GM19372 (cell line): ENCODE results near the gene ITPR3.
"Not testable (repeated sequence)": the region's sequence is repeated elsewhere in the genome, so short reads cannot be mapped to it uniquely, and the experiment has no call there.

ENCODE experiments used
- ATAC-seq: cut with Tn5 transposase; IDR thresholded peaks from one replicate; pipeline ENCODE4 v1.9.1; 2021; ENCODE audit warnings: mild to moderate bottlenecking, low read depth, moderate library complexity; ENCODE audit not compliant: unreplicated experiment

ITPR3 gene

DNA sequence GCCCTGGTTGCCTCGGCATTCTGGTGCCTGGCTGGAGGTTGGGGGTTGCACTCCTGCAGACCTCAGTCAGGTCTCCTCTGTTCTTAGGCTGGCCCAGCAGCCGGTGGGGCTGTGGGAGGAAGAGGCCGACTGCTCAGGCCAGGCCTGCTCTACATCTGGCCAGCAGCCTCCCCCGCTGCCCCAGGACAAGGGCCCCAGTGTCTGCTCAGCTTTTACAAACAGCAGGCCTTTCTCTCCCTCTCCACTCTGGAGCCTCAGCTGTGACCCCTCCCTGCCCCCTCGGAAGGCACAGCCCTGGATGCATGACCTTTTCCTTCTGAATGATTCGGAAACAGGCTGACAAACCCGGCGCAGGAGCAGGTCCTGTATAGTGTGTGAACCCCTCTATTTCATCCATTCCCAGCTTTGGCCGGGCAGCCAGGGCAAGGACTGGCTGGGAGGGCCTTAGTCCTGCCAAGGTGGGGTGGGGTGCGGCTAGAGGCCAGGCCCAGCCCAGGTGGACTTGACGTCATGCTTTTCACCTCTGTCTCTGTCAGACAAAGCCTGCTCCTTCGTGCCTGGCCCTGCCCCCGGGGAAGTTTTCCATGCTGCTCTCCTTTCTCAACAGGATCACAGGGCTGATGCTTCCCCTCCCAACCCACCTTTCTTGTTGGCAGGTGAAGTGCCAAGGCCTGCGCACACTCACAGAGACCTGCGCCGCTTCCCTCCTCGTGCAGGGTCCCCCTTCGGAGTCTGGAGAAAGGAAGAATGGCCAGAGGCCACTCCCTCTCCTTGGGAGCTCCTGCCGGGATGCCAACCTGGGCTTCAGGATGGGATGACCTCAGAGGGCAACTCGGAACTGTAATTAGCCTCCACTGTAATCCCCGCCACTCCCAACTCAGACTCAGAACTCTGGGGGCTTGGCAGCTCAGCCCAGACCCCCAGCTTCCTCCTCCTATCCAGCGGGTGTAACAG lies 10.1 kb upstream of the ITPR3 start:
- no peak for ATAC-seq

DNA sequence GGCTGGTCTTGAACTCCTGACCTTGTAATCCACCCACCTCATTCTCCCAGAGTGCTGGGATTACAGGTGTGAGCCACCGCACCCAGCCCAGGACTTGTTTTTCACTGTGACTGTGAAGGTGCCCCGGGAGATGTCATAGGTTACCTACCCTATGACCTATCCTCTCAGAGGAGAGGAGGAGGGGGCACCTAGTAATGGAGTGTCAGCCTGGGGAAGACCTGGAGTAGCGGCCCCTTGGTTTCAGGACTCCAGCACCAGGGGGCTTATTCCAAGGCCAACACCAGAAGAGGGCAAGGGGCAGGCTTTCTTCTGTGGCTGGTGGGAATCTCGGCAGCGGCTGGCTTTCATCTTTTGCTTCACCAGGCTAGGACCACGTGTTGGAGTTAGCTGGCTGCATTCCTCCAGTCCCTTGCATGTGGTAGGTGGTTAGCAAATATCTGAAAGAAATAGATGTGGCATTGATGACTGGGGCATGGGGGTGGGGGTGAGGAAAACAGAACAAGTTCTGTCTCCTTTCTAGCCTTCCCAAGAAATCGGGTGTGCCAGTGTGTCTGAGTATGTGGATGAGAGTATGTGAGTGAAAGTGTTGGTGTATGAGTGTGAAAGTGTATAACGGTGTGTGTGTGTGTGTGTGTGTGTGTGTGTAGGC lies 7.9 kb upstream of the ITPR3 start:
- no peak for ATAC-seq

DNA sequence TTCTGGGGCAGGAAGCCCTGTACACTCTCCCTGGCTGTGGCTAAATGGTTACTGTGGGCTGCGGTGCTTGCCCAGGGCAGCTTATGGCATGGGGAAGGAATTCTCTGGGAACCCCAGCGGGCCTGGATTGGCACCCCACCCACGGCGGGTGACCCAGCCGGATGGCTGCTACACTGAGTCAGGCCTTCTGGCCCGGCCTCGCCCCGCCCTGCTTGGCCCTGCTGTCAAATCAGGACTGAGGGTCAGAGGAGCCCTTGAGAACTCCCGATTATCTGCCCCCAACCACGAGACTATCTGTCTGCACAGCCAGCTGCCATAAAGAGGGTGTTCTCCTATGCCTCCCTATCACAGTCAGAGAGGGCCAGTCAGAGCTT lies 7.3 kb upstream of the ITPR3 start:
- ATAC-seq, result no peak

DNA sequence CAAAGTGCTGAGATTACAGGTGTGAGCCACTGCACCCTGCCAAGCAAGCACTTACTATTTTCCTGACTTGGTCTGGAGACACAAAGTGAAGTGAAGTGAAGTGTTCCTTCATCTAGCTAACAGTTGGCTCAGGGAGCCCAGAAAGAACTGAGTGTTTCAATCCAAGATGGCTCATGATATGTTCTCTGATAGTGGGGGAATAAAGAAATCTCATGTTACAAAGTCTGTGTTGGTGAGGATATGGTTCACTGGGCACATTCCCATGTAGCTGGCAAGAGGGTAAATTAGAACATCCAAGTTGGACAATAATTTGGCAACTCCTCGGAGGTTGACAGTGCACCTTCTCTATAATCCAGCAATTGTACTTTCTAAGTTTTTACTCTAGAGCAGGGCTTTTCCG lies 5.0 kb upstream of the ITPR3 start:
- no peak for ATAC-seq

DNA sequence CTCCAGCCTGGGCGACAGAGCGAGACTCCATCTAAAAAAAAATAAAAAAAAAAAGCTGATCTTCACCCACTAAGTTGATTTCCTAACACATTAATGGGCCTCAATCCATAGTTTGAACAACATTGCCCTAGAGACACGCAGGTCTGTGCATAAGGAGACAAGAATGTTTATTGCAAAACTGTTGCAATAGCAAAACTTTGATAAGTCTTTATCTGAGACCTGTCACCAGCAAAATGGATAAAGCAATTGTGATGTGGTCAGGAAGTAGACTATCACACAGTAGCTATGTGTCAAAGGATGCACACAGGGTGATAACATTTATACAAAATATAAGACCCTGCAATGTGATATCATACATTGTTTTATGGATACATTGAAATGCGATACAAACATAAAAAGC lies 4.2 kb upstream of the ITPR3 start:
- ATAC-seq, result no peak

DNA sequence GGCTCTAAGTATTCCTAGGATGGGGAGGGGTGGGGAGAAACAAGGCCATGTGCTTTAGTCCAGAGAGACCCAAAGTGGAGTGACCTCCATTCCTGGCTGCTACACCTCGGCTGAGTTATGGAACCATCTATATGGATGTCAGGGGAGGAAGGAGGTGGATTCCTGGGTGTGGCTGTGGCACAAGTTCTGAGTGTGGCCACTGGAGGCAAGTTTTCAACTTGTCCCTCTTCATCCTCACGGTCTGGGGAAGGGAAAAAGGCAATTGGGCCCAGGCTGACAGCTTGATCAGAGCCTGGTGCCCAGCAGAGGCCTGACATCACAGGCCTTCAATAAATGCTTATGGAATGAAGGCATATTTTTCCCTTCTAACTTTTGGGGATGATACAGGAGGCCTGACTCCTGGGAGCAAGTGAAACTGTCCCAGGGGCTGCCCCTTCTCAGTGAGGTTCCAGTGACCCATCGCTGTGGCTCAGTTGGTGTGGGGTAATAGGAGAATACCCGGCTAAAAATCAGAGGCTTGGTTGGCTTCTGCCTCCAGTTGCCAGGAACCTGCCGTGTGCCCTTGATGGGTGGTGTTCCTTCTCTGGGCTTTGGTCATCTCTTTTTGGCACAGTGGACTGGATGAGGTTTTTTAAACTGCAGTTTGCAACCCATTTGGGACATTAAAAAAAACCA lies 1.8 kb upstream of the ITPR3 start:
- ATAC-seq, result no peak

DNA sequence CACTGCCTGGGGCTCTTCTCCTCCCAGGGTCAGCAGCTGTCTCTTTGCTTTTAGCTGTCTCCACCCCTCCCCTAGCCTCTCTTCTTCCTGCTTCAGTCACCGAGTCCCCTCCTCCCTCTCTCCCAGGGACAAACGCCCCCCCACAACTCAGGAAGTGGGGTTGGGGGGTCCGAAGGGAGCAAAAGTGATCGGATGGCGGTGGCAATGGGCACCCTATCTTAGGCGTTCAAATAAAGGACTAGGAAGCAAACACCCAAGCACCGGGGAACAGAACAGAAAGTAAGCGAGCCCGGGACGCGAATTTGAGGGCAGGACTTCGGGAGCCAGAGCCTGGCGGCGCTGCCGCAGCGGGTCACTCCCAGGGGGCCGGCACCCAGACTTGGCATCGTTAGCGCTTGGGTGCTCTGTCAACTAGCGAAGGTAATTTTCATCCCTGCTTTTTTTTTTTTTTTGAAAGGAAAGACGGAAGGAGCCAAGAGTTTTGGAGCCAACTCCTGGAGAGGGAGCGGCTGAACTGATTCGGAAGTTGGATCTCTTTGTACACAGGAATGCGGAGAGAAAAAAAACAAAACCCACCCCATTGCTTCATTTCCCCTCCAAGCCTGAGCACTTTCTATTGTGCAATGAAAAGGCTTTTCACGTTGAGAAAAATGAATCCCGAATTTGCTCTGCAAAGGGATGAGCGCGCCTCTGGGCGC lies 815 bp upstream of the ITPR3 start:
- no peak for ATAC-seq

DNA sequence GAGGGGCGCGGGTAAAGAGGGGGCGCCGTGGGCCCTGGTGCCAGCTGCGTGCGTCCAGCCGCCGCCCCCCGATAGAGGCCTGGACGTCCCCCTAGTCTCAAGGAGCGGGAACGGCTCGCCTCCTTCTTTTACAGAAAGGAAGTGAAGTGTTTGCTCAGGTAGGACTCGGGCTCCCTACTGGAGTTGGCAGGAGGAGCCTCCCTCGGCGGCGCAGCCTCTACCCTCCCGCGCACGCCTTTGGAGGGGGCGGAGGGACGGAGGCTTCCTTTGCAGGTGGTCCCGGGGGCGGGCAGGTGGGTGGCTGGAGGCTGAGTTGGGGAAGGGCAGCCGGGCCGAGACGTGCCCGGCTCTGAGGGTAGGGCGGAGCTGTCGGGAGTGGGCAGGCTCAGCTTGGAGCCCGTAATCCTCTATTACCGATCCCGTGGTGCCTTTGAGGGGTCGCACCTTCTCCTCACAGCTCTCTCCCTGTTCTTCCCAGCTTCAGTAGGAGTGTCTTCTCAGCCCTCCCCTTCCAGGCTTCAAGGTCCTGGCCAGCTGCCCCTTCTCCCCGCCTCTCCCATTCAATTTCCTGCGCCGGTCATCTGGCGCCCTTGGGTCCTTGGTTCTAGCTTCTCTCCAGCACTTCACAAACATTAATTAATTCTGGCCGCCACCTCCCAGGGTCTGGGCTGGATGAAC lies 728 bp downstream of the ITPR3 start:
- ATAC-seq, result peak; percentile 28

DNA sequence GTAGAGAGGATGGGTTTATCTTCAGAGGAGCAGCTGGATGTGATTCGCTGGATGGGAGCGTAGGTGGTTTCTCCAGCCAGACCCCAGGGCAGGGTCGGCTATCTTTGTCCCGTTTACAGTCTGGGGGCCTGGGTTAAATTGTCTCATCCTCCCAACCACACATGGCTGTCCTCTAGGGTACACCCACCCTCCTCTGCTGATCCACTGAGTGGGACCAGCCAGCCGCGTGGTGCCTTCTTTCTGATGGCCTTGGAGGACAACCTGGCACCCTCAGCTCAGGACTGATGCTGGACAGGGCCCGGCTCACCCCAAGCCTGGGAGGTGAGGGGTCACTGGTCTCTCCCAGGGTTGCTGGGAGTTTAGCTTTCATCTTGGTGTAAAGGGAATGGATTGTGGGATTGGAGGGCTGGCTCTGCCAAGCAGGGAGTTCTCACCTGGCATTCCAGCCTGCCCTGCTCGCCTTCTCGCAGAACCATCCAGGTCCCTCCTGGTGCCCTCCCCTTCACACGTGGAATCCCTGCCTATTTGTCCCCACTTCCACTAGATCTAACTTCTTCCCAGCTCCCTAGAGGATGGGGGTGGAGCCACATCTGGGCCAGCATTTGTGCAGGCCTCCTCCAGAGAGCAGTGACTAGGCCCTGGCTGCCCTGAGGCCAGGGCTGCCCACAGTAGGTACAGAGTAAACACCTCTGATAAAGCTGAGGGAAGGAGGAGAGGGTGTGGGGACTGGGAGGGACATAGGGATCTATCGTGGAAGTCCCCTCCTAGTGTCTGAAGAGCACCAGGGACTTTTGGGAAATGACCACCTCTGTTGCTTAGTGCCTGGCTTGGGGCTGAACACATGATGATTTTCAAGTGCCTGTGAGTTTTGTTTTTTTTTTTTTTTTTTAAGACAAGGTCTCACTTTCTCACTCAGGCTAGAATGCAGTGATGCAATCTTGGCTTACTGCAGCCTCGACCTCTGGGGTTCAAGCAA lies 1.6 kb downstream of the ITPR3 start:
- ATAC-seq, result no peak

DNA sequence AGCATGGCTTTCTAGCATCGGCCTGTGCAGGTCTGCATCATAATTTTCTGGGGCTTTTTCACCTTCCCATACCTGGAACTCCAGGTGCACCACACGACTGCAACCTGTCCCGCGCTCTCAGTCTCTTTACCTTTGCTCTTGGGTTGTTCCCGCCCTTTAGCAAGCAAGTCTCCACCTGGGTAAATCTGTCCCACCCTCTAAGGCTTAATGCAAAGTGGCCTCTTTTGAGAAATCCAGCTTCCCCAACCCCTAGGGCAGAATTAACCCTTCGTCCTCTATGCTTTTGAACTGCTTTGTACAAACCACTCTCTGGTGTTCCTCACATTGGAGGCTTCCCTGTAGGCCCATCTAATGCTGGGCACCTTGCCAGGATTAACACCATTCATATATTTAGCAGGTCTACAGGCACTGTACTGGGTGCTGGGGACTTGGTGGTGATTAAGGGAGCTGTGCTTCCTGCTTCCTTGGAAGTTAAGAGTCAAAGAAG lies 2.8 kb downstream of the ITPR3 start:
- no peak for ATAC-seq

DNA sequence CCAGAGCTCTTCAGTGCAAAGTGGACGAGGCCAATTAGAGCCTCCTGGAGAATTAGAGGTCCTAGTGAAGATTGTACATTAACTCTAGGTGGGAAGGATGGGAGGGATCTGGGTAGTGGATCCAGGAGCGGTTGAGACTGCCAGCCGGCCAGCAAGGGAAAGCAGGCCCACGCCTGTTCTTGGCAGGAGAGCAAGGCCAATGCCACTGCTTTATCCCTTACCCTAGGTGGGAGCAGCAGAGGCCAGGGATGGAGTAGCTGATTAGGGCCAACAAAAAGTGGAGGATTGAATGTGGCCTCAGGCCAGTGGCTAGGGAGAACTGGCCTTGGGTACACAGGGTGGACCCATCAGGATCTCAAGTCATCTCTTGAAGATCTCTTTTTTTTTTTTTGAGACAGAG lies 3.7 kb downstream of the ITPR3 start:
- ATAC-seq, result no peak

DNA sequence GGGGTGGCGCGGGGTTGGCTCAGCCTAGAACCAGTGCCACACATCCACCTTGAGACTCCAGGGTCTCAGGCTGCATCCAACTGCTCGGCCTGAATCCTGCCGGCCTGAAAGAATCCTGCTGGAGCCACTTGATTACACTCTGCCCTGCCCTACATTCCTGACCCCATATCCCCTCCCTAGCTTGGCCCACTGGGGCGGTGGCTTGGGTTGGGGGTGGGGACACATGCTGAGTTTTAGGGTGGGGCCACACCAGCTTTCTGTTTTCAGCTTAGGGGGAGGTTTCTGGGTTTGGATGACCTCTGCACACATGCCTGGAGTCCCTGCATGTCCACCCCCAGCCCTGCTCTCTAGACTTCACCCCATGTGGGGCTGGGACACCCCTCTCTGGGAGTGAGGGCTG lies 6.8 kb downstream of the ITPR3 start:
- no peak for ATAC-seq

DNA sequence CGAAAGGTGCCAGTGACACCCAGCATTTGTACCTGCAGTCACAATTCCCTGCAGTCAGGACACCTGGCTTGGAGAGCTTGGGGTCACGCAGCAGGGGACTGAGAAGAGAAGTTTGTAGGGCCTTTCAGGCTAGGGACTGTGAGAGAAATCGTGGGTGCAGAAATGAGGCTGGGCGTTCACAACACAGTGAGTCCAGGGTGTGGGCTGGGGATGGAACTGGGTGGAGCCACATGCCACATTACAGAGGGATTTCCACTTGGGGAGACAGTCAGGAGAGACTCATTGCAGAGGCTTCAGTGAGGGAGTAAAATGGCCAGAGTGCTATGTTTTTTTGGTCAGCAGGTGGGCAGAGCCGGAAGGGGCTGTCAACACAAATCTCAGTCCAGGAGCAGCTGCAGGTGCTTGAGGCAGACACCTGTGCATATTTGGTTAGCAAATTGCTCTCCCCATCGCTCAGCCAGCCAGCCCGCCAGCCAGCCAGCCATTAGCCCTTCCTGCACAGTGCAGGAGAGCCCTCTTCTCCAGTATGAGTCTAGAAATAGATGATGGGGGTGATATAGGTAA lies 7.4 kb downstream of the ITPR3 start:
- no peak for ATAC-seq

DNA sequence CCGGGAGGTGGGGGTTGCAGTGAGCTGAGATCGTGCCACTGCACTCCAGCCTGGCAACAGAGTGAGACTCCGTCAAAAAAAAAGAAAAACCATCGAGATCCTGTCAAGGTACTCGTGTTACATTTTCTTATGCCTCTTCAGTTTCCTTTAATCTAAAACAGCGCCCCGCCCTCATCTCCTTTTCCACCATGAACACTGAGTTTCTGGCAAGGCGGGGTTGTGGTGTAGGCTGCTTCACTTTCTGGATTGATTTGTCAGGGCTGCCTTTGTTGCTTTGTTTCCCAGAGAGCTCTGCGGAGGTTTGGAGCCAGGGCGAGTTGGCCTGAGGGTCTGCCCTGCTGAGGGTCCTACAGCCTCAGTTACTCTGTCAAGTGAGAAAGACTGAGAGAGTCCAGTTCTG lies 8.9 kb downstream of the ITPR3 start:
- ATAC-seq, result no peak

DNA sequence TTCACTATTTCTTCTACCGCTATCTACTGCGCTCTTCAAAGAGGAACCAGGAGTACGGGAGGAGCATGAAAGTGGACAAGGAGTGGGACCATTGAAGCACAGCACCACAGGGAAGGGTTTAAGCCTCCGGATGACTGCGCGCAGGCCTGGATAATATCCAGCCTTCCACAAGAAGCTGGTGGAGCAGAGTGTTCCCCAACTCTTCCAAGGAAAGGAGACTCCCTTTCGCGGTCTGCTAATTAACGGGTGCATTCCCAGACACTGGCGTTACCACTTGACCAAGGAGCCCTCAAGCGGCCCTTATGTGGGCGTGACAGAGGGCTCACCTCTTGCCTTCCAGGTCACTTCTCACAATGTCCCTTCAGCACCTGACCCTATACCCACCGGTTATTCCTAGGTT lies 10.4 kb downstream of the ITPR3 start:
- ATAC-seq, result not testable (repeated sequence)

DNA sequence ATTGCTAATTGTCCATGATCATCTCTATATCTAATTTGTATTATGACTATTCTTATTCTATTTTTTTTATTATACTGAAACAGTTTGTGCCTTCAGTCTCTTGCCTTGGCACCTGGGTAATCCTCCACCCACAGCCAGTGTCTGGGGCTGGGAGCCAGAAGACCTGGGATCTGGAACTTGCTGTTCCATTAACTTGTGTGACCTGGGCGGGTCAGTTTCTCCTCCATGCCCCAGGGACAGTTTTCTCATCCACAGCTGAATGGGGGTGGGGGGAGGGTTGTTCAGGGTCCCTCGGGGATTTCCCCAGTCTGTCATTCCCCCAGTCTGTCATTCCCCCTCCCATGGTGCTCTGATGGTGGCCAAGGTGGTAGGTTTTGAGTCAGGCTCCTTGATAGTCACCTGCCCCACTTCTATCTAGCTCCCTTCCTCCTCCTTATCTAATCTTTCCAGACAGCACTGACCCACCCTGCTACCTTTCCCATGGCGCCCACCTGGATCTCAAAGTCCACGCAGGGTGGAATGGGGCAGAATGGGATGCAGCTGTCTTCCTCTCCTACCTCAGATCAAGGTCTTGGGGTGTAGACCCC lies 10.9 kb downstream of the ITPR3 start:
- no peak for ATAC-seq

DNA sequence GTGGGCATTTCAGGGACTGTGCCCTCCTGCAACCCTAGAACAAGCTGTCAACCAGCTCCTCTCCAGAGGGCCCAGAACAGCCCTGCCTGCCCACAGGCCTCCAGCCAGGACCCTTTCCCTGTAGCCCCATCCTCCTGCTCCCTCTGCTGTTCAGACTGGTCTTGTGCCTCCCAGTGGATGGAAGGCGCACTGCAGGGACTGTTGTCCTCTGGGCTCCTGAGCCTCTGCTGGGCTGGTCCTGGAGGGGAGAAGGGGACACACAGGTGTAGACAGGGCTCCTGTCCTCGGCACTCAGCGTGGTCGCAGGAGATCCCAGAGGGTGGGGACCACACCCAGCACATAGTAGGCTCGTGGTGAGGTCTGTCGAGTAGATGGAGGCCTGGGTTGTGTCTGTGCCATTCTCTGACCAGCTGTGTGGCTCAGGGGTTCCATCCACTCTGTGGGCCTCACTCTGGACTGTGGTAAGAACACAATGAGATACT lies 11.5 kb downstream of the ITPR3 start:
- no peak for ATAC-seq

DNA sequence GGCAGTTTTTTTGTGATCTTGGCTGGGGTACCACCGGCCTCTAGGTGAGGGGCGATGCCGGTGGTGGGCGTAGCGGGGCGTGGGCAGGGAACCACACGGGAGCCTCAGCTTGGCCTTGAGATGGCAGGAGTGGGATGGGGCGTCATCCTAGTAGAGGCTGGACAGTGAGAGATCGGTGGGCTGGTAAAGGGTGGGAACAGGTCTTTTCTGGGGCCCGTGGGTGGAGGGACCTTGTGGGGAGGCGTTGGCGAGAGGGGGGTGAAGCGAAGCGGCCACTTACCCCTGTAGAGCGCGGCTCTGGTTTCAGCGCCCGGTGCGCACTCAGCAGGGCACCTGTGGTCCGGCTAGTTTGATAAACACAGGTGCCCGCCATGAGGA lies 12.0 kb downstream of the ITPR3 start:
- no peak for ATAC-seq
